Endothelial cell of umbilical vein (primary cell): ENCODE measurements around the gene ABCB4. TPM values are rescaled to one million over a fixed set of nuclear protein-coding genes. Genes with fewer than 3 reads are reported as not detected.

Experiments used
- BruUV-seq: library from RNA; stranded (reverse); fragments of 400-500 nt; replicated peaks from 2 replicates; lab custom pipeline; 2021; lab: Mats Ljungman, UMichigan
- CTCF ChIA-PET: fragments of 300-600, 350-600 bp; sonication (Branson Sonifier 250); formaldehyde crosslinking; loops from one replicate; lab custom pipeline; 2021; ENCODE audit warnings: antibody characterized with exemption, inconsistent platforms; lab: Charles Lee
- POLR2A ChIA-PET: fragments of 300-600, 350-600 bp; sonication (Branson Sonifier 250); formaldehyde crosslinking; loops from one replicate; lab custom pipeline; 2021; ENCODE audit warnings: antibody characterized with exemption, inconsistent platforms; lab: Charles Lee
- DNase-seq: peaks from one replicate; pipeline ENCODE4 v3.0.0-alpha.2; 2011; ENCODE audit warnings: low read depth, low spot score
- FAIRE-seq: peaks from 2 replicates; lab custom pipeline; 2011; peaks lifted over from hg19 to GRCh38; lab: Jason Lieb, UNC
- H2AFZ ChIP-seq: 2 replicates; pipeline ENCODE4 v1.6.0; 2012; ENCODE audit warnings: low read depth, low read length, control low read depth, inconsistent platforms
- H3K27ac ChIP-seq: 2 replicates; pipeline ENCODE4 v1.5.1; 2011; ENCODE audit warnings: low read depth, mild to moderate bottlenecking, control low read depth, low read length, moderate library complexity; ENCODE audit not compliant: insufficient read depth
- H3K27me3 ChIP-seq, 2 experiments: 2 replicates each; pipeline versions ENCODE4 v1.6.0 to v1.6.1; 2011; ENCODE audit warnings: low read length in 2 of 2, mixed read lengths in 1 of 2; ENCODE audit not compliant: control insufficient read depth in 2 of 2, insufficient read depth in 2 of 2
- H3K36me3 ChIP-seq, 2 experiments: 2 replicates in 1 of 2; 3 replicates in 1 of 2; pipeline ENCODE4 v1.5.1; 2011; ENCODE audit warnings: low read length in 2 of 2, mild to moderate bottlenecking in 1 of 2, moderate library complexity in 1 of 2; ENCODE audit not compliant: control insufficient read depth in 2 of 2, insufficient read depth in 2 of 2; ENCODE audit errors: extremely low read depth in 1 of 2
- H3K4me1 ChIP-seq: 3 replicates; pipeline ENCODE4 v1.5.1; 2011; ENCODE audit warnings: mild to moderate bottlenecking, low read length; ENCODE audit not compliant: control insufficient read depth, insufficient read depth; ENCODE audit errors: extremely low read depth
- H3K4me2 ChIP-seq: 2 replicates; pipeline ENCODE4 v1.6.1; 2011; ENCODE audit warnings: low read length, control low read depth, mixed read lengths; ENCODE audit not compliant: insufficient read depth
- H3K4me3 ChIP-seq, 3 experiments: fragments of 200-600 bp in 1 of 3; sonication (generic), shearing (Covaris generic) in 1 of 3; replicated peaks in 1 of 3; 2 replicates each; pipeline ENCODE4 v1.5.1; 2011 to 2016; ENCODE audit warnings: control low read depth in 3 of 3, low read length in 3 of 3, mild to moderate bottlenecking in 2 of 3, inconsistent platforms in 1 of 3, low read depth in 1 of 3, moderate library complexity in 1 of 3; ENCODE audit not compliant: insufficient read depth in 1 of 3
- H3K79me2 ChIP-seq: 2 replicates; pipeline ENCODE4 v1.6.0; 2012; ENCODE audit warnings: low read length, inconsistent platforms; ENCODE audit not compliant: control insufficient read depth, insufficient read depth
- H3K9ac ChIP-seq: replicated peaks from 2 replicates; pipeline ENCODE3; 2011; ENCODE audit warnings: low read length, control low read depth; ENCODE audit not compliant: insufficient read depth; ENCODE audit errors: extremely low read depth
- H3K9me1 ChIP-seq: replicated peaks from 3 replicates; pipeline ENCODE4 v1.6.0; 2011; ENCODE audit warnings: mild to moderate bottlenecking, low read length; ENCODE audit not compliant: control insufficient read depth, insufficient read depth; ENCODE audit errors: extremely low read depth
- H3K9me3 ChIP-seq: replicated peaks from 2 replicates; pipeline ENCODE4 v1.5.1; 2012; ENCODE audit warnings: low read length, inconsistent platforms; ENCODE audit not compliant: control insufficient read depth, insufficient read depth
- H4K20me1 ChIP-seq: replicated peaks from 2 replicates; pipeline ENCODE3; 2011; ENCODE audit warnings: mild to moderate bottlenecking, low read length; ENCODE audit not compliant: control insufficient read depth, insufficient read depth; ENCODE audit errors: extremely low read depth
- EZH2 ChIP-seq: IDR thresholded peaks from 2 replicates; pipeline ENCODE4 v1.6.1; 2012; ENCODE audit warnings: borderline replicate concordance, low read depth, mild to moderate bottlenecking, moderate library complexity, low read length, inconsistent platforms; ENCODE audit not compliant: severe bottlenecking
- FOS ChIP-seq: IDR thresholded peaks from 2 replicates; pipeline ENCODE4 v1.6.1; 2011; ENCODE audit warnings: mild to moderate bottlenecking, low read length, moderate library complexity, borderline replicate concordance; ENCODE audit not compliant: insufficient read depth
- GATA2 ChIP-seq: IDR thresholded peaks from 2 replicates; pipeline ENCODE4 v1.7.0; 2011; ENCODE audit warnings: low read depth, mild to moderate bottlenecking, moderate library complexity, mixed read lengths, low read length; ENCODE audit not compliant: insufficient read length, insufficient read depth
- JUN ChIP-seq: IDR thresholded peaks from 2 replicates; pipeline ENCODE4 v1.6.1; 2011; ENCODE audit warnings: borderline replicate concordance, low read depth; ENCODE audit not compliant: insufficient read length, insufficient read depth
- MAX ChIP-seq: IDR thresholded peaks from 2 replicates; pipeline ENCODE4 v1.6.1; 2011; ENCODE audit not compliant: insufficient read depth, insufficient read length
- MYC ChIP-seq: IDR thresholded peaks from one replicate; pipeline ENCODE4 v1.6.1; 2011; ENCODE audit warnings: mild to moderate bottlenecking, low read depth, low read length
- POLR2A ChIP-seq: IDR thresholded peaks from 2 replicates; pipeline ENCODE4 v1.6.1; 2012; ENCODE audit warnings: low read depth, mild to moderate bottlenecking, control low read depth, low read length
- POLR2AphosphoS5 ChIP-seq: IDR thresholded peaks from 2 replicates; pipeline ENCODE4 v1.6.1; 2012; ENCODE audit warnings: low read depth, mild to moderate bottlenecking, control low read depth, low read length, moderate library complexity; ENCODE audit not compliant: insufficient read depth
- dilution Hi-C: fragments of 300-500 bp; cut with MboI; formaldehyde crosslinking; loops from one replicate; pipeline ENCODE4 v1.15.0; 2019; ENCODE audit warnings: low sequenced_read_pairs; ENCODE audit not compliant: extremely low pct_ligation_motif_present
- intact Hi-C: fragments of 100-400 bp; cut with micrococcal nuclease; formaldehyde crosslinking; loops from one replicate; pipeline ENCODE4 v1.10.0; 2022
- polyA plus RNA-seq, 4 experiments: library from polyadenylated mRNA; depleted of rRNA in 3 of 4; stranded (reverse) in 3 of 4; unstranded in 1 of 4; fragments of >200 nt; gene quantifications; 2 replicates each; pipeline versions ENCODE4 v1.2.1 to v1.2.3, GENCODE V29; 2011 to 2012; ENCODE audit warnings: missing spikeins in 1 of 4
- total RNA-seq: library from RNA; stranded (reverse); gene quantifications from 2 replicates; pipeline ENCODE4 v1.2.3, GENCODE V29; 2021
- TF ChIP-seq, protein P1 (sequence below), 2 donors: IDR thresholded peaks; 1 replicate in 1 of 2; 2 replicates in 1 of 2; pipeline ENCODE4 v1.5.1; 2011; ENCODE audit warnings: low read length in 2 of 2, mild to moderate bottlenecking in 2 of 2, moderate library complexity in 2 of 2, control low read depth in 1 of 2, inconsistent platforms in 1 of 2, low read depth in 1 of 2; ENCODE audit not compliant: insufficient read depth in 1 of 2; ENCODE audit errors: extremely low read depth in 1 of 2

Gene ABCB4
- total and polyA plus RNA-seq, 2 donors (not counting 3 experiments of a cell fraction or from before 2014, with no cell fraction given): 0.11 to 0.15 TPM

DNA sequence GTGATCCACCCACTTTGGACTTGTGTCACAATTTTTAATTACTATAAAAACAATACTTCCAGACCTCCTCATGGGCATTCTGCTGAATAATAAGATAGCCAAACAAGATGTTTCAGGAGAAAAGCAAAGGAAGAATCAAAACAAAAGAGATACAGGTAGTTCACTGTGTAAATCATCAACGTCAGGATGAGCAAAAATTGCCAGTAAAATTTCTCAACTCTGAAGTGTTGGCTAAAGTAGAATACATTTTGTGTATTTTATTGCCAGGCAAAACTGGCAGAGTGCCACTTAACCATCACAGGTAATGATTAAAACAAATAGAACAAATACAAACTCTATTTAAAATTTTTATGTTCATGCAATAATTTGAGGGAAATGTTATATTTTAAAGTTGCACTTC, 24.8 kb downstream of the ABCB4 start:
- Histone ChIP-seq H3K9ac (no peak overlapping the region), H3K4me3 (no peak overlapping the region), H3K4me1 (no peaks in the 10 kb centered on the region), H4K20me1 (no peaks in the 10 kb centered on the region), H3K36me3 (no peaks in the 10 kb centered on the region), H2AFZ (no peak overlapping the region), H3K79me2 (no peaks in the 10 kb centered on the region), H3K27me3 (peaks cover 0 to 3% of the 10 kb centered on the region in 2 experiments), H3K9me3 (no peaks in the 10 kb centered on the region), H3K4me2 (no peak overlapping the region), H3K9me1 (no peaks in the 10 kb centered on the region), H3K27ac (no peak overlapping the region)
- no TSS peak for BruUV-seq
- FAIRE-seq: no peak
- no peak for TF ChIP-seq GATA2
- TF ChIP-seq FOS: no peak
- TF ChIP-seq, protein P1, sequence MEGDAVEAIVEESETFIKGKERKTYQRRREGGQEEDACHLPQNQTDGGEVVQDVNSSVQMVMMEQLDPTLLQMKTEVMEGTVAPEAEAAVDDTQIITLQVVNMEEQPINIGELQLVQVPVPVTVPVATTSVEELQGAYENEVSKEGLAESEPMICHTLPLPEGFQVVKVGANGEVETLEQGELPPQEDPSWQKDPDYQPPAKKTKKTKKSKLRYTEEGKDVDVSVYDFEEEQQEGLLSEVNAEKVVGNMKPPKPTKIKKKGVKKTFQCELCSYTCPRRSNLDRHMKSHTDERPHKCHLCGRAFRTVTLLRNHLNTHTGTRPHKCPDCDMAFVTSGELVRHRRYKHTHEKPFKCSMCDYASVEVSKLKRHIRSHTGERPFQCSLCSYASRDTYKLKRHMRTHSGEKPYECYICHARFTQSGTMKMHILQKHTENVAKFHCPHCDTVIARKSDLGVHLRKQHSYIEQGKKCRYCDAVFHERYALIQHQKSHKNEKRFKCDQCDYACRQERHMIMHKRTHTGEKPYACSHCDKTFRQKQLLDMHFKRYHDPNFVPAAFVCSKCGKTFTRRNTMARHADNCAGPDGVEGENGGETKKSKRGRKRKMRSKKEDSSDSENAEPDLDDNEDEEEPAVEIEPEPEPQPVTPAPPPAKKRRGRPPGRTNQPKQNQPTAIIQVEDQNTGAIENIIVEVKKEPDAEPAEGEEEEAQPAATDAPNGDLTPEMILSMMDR (IDR thresholded peaks at IDR 0.05; ENCODE audit: extremely low read depth in 1 of 2, insufficient read depth in 1 of 2, low read depth in 1 of 2, low read length in 2 of 2): no peak
- dilution Hi-C loops (no loop called here), intact Hi-C loops (no loop called here)
- CTCF ChIA-PET: no interaction called here
- no peak for DNase-seq
- POLR2A ChIA-PET: no interaction called here

GRCh38 chr7:87448388-87448787, 27.1 kb downstream of the ABCB4 start:
- Histone ChIP-seq H4K20me1 (no peaks in the 10 kb centered on the region), H3K4me1 (no peaks in the 10 kb centered on the region), H3K27ac (no peak overlapping the region), H3K9ac (no peak overlapping the region), H3K9me1 (no peaks in the 10 kb centered on the region), H3K27me3 (no peaks in the 10 kb centered on the region), H3K79me2 (no peaks in the 10 kb centered on the region), H3K36me3 (no peaks in the 10 kb centered on the region), H2AFZ (no peak overlapping the region), H3K4me2 (no peak overlapping the region), H3K4me3 (no peak overlapping the region), H3K9me3 (no peaks in the 10 kb centered on the region)
- intact Hi-C loops: no loop called here
- ChIA-PET CTCF (interaction anchor here (1.0 kb wide), 1 partner anchor 33 kb away, joined by 3 read pairs; no protein-coding TSS in a partner anchor), POLR2A (no interaction called here)
- no TSS peak for BruUV-seq
- FAIRE-seq (no peak), DNase-seq (no peak)
- TF ChIP-seq EZH2 (no peak), MAX (no peak), FOS (no peak), MYC (no peak), POLR2AphosphoS5 (no peak), GATA2 (no peak), POLR2A (no peak), JUN (no peak)
- TF ChIP-seq, protein P1 (IDR thresholded peaks at IDR 0.05; ENCODE audit: extremely low read depth in 1 of 2, insufficient read depth in 1 of 2, low read depth in 1 of 2, low read length in 2 of 2): no peak
- dilution Hi-C loops: no loop called here
